ENCODE results near the gene FAM8A1.

DNA sequence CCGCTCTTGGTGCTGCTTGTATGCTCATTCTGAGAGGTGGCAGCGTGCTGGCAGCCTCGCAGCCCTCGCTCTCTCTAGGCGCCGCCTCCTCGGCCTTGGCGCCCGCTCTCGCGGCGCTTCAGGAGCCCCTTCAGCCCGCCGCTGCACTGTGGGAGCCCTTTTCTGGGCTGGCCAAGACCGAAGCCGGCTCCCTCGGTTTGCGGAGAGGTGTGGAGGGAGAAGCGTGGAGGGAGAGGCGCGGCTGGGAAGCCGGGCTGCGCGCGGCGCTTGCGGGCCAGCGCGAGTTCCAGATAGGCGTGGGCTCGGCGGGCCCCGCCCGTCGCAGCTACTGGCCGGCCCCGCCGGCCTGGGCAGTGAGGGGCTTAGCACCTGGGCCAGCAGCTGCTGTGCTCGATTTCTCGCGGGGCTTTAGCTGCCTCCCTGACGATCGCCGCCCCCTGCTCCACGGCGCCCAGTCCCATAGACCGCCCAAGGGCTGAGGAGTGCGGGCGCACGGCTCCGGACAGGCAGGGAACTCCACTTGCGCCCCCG, 19.5 kb upstream of the FAM8A1 start:
- TF ChIP-seq POLR2AphosphoS5 (IDR thresholded peaks at IDR 0.05; ENCODE audit: low read depth, low read length) = no peak
- no peak for TF ChIP-seq TAF1 (IDR thresholded peaks at IDR 0.05; ENCODE audit: borderline replicate concordance, insufficient read depth, low read length)

Measured in PFSK-1 (cell line).